Lower lobe of right lung (tissue), 2 donors: ENCODE data around the gene SCAMP5. TPM values are rescaled to one million over a fixed set of nuclear protein-coding genes. Genes with fewer than 3 reads are reported as not detected.

Source experiments
- ATAC-seq, 2 donors: fragments of 200-7000 bp; cut with Tn5 transposase; one replicate each; pipeline ENCODE4 v1.9.1; 2020 to 2022; ENCODE audit warnings: mild to moderate bottlenecking in 2 of 2, moderate library complexity in 2 of 2
- DNase-seq: peaks from one replicate; pipeline ENCODE4 v3.0.0-alpha.2; 2020
- H3K27ac ChIP-seq: fragments of 200-600 bp; one replicate; pipeline ENCODE4 v1.8.0; 2022
- H3K27me3 ChIP-seq: fragments of 200-600 bp; one replicate; pipeline ENCODE4 v1.8.0; 2022; ENCODE audit warnings: low read depth
- H3K36me3 ChIP-seq: fragments of 200-600 bp; one replicate; pipeline ENCODE4 v1.8.0; 2022; ENCODE audit warnings: mild to moderate bottlenecking
- H3K4me1 ChIP-seq: fragments of 200-600 bp; one replicate; pipeline ENCODE4 v1.8.0; 2022
- H3K4me3 ChIP-seq: fragments of 200-600 bp; one replicate; pipeline ENCODE4 v1.8.0; 2022; ENCODE audit warnings: mild to moderate bottlenecking
- H3K9me3 ChIP-seq: fragments of 200-600 bp; one replicate; pipeline ENCODE4 v1.8.0; 2022
- intact Hi-C: fragments of 100-400 bp; cut with DNase I; formaldehyde crosslinking; loops from one replicate; pipeline ENCODE4 v1.11.0; 2022
- total RNA-seq: library from RNA; stranded (reverse); fragmentation: NEBNext Ultra II Directional; extraction: Animal tissue kit (Norgen Biotek cat#: 25700); gene quantifications from one replicate; pipeline ENCODE4 v1.2.1, GENCODE V29; 2021
- TF ChIP-seq, protein P1 (sequence below): fragments of 200-600 bp; IDR thresholded peaks from one replicate; pipeline ENCODE4 v1.8.0; 2022; ENCODE audit warnings: antibody characterized with exemption, mild to moderate bottlenecking
- donor health status: DM: no; HTN: yes; CAD: no; lungs with severe emphysema.

The SCAMP5 gene
- total RNA-seq, 1 donor from 2014 or later, result 1.9 TPM

DNA sequence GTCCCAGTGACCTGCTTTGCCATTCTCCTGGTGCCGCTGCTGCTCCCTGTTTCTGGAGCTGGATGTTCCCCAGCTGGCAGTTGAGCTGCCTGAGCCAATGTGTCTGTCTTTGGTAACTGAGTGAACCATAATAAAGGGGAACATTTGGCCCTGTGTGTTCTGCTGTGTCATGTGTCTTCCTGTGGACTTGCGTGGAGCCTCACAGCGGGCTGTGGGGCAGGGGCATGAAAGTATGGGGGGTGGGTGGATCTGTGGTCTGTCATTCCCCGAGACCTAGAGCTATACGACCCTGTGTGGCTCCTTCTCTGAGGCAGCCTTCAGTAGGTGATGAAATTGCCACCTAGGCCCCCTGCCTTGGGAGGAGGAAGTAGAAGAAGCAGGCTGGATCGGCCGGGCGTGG, 26.0 kb downstream of the SCAMP5 start:
- intact Hi-C loops, result no loop called here
- peaks cover 17% of the 10 kb centered on the region for H3K4me1 ChIP-seq

DNA sequence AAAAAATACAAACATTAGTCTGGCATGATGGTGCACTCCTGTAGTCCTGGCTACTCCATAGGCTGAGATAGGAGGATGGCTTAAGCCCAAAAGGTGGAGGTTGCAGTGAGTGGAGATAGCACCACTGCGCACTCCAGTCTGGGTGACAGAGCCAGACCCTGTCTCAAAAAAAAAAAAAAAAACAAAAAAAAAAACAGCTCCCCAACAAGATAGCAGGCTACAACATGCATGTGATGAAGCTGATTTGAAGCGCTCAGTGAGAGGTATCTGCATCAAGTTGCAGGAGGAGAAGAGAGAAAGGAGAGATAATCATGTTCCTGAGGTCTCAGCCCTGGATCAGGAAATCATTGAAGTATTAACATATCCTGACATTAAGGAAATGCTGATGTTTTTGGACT, 27.4 kb downstream of the SCAMP5 start:
- no peak for ATAC-seq
- Histone ChIP-seq H3K4me3 (no peak overlapping the region), H3K27me3 (no peaks in the 10 kb centered on the region), H3K4me1 (peaks cover 17% of the 10 kb centered on the region), H3K9me3 (no peaks in the 10 kb centered on the region), H3K27ac (no peak overlapping the region), H3K36me3 (no peaks in the 10 kb centered on the region)
- TF ChIP-seq, protein P1, sequence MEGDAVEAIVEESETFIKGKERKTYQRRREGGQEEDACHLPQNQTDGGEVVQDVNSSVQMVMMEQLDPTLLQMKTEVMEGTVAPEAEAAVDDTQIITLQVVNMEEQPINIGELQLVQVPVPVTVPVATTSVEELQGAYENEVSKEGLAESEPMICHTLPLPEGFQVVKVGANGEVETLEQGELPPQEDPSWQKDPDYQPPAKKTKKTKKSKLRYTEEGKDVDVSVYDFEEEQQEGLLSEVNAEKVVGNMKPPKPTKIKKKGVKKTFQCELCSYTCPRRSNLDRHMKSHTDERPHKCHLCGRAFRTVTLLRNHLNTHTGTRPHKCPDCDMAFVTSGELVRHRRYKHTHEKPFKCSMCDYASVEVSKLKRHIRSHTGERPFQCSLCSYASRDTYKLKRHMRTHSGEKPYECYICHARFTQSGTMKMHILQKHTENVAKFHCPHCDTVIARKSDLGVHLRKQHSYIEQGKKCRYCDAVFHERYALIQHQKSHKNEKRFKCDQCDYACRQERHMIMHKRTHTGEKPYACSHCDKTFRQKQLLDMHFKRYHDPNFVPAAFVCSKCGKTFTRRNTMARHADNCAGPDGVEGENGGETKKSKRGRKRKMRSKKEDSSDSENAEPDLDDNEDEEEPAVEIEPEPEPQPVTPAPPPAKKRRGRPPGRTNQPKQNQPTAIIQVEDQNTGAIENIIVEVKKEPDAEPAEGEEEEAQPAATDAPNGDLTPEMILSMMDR, result no peak
- intact Hi-C loops, result no loop called here
- DNase-seq, result no peak

More for the DNA sequence above, 26.0 kb downstream of the SCAMP5 start:
- ATAC-seq (no peak), DNase-seq (no peak)
- Histone ChIP-seq H3K9me3 (no peaks in the 10 kb centered on the region), H3K27me3 (no peaks in the 10 kb centered on the region), H3K36me3 (no peaks in the 10 kb centered on the region), H3K4me3 (no peak overlapping the region), H3K27ac (no peak overlapping the region)
- TF ChIP-seq, protein P1, result no peak

DNA sequence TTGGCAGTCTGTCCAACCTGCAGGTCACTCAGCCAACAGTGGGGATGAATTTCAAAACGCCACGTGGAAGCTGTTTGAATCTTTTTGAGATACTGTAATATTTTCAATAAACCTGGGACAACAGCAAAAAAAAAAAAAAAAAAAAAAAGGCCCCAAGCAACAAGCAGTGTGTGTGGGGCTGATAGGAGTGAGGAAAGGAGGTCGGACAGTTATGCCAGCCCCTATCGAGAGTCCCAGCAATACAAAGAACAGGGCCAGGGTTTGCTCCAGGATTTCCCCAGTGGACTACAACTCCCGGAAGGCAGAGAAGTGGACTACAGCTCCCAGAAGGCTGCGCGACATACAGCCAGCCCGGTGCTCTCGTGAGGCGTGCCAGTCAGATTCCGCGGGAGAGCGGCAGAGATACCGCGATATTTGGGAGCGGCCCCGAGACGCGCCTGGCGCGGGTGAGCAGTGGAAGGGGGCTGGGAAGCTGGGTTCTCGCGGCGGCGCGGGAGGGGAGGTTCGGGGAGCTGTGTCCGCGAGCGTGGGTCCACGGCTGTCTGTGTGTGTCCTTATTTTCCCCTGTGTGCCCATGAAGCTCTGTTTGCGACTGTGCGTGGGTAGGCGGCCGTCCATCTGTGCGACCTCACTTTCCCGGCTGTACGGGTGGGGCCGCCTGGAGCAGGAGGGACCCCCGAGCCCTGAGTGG, 28.0 kb downstream of the SCAMP5 start, which contains the start of gene PPCDC:
TSS of gene PPCDC (plus strand) at position 410 of the 691 bp plus-strand sequence. CDS start 4,729 bp downstream, outside the sequence.
- Histone ChIP-seq H3K36me3 (no peaks in the 10 kb centered on the region), H3K27ac (peak within 1 kb of the TSS; percentile 93), H3K9me3 (no peaks in the 10 kb centered on the region), H3K27me3 (no peaks in the 10 kb centered on the region), H3K4me1 (peaks cover 17% of the 10 kb centered on the region), H3K4me3 (peak within 1 kb of the TSS; percentile 95)
- ATAC-seq, result peak; percentile 98 to 100
- DNase-seq, result peak; percentile 97
- intact Hi-C loops, result no loop called here
- TF ChIP-seq, protein P1, result no peak

DNA sequence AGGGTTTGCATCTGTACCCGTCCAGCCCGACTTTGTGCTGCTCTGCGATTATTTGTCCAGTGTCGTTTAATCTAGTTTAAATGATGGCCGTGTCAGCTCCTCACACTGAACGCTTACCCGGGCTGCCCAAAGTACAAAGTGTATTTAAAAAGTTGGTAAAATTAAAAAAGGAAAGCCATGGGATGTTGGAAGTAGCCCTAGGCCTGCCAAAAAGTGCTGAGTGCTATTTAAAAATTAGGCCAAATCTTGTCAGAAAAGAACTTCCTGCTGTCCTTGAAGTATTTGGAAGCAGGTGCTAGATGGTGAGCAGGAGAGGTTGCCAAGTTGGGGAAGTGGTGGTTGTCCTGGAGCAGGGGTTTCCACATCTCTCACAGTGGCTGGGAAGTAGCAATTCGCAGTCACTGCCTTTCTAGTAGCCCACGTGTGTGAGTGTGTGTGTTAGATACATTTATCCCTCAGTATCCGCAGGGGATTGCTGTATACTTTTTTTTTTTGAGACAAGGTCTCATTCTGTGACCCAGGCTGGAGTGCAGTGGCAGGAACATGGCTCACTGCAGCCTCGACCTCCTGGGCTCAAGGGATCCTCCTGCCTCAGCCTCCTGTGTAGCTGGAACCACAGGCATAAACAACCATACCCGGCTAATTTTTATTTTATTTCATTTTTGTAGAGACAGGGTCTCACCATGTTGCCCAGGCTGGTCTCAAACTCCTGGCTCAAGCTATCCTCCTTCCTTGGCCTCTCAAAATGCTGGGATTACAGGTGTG, 28.7 kb downstream of the SCAMP5 start:
- Histone ChIP-seq H3K27me3 (no peaks in the 10 kb centered on the region), H3K9me3 (no peaks in the 10 kb centered on the region), H3K4me3 (peak overlapping the region; percentile 95), H3K36me3 (no peaks in the 10 kb centered on the region), H3K4me1 (peaks cover 22% of the 10 kb centered on the region), H3K27ac (peak overlapping the region; percentile 93)
- peak; percentile 67 to 70 for ATAC-seq
- intact Hi-C loops, result no loop called here
- TF ChIP-seq, protein P1, result no peak
- DNase-seq, result no peak

DNA sequence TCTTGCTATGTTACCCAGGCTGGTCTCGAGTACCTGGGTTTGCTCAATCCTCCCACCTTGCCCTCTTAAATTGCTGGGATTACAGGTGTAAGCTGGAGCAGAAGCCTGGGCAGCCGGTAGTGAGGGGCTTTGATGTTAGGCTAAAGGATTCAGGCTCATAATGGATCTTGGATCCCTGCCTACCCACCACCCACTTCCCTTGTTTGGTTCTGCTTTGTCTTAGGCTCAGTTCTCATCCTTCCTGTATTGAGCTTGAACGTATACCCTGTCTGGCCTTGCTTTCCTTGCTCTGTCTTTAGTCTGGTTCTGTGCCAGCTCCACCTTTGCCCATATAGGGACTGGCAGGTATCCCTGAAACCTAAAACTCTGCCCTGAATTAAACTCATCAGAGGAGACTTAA, 29.7 kb downstream of the SCAMP5 start:
- Histone ChIP-seq H3K4me1 (peaks cover 32% of the 10 kb centered on the region), H3K4me3 (no peak overlapping the region), H3K9me3 (no peaks in the 10 kb centered on the region), H3K36me3 (no peaks in the 10 kb centered on the region), H3K27me3 (no peaks in the 10 kb centered on the region), H3K27ac (peak overlapping the region; percentile 93)
- TF ChIP-seq, protein P1, result no peak
- DNase-seq, result no peak
- ATAC-seq, result no peak
- intact Hi-C loops, result loop anchor here (5.0 kb wide), 1 partner anchor 182 kb away; no protein-coding TSS in a partner anchor
